Calu3 (cell line): ENCODE data around the gene TMEM258. TPM values are rescaled to one million over a fixed set of nuclear protein-coding genes. Genes with fewer than 3 reads are reported as not detected.
A peak's percentile ranks its signal among the peaks of the same experiment; 100 is the strongest.

ENCODE experiments used
- Bru-seq: library from RNA; stranded (reverse); fragments of 400-500 nt; gene quantifications from one replicate; lab custom pipeline; 2021; lab: Mats Ljungman, UMichigan
- BruChase-seq, 2 experiments: library from RNA; stranded (reverse); fragments of 400-500 nt; gene quantifications; one replicate each; lab custom pipeline; 2021; lab: Mats Ljungman, UMichigan
- BruUV-seq: library from RNA; stranded (reverse); fragments of 400-500 nt; replicated peaks from 2 replicates; lab custom pipeline; 2021; lab: Mats Ljungman, UMichigan
- CTCF ChIA-PET: fragments of 300-600 bp; sonication (Branson Sonifier 250); formaldehyde crosslinking; loops from one replicate; lab custom pipeline; 2022; ENCODE audit warnings: antibody characterized with exemption; lab: Charles Lee
- DNase-seq: peaks from one replicate; pipeline ENCODE4 v3.0.0; 2022
- H3K27ac Mint-ChIP-seq: one replicate; pipeline ENCODE4 v1.8.0; 2022; ENCODE audit warnings: mixed read lengths; ENCODE audit not compliant: unreplicated experiment
- H3K27me3 Mint-ChIP-seq: one replicate; pipeline ENCODE4 v1.8.0; 2022; ENCODE audit warnings: mixed read lengths; ENCODE audit not compliant: unreplicated experiment
- H3K36me3 Mint-ChIP-seq: one replicate; pipeline ENCODE4 v1.8.0; 2022; ENCODE audit warnings: mild to moderate bottlenecking, moderate library complexity, mixed read lengths; ENCODE audit not compliant: insufficient read depth, unreplicated experiment
- H3K4me1 Mint-ChIP-seq: one replicate; pipeline ENCODE4 v1.8.0; 2022; ENCODE audit warnings: mild to moderate bottlenecking, low read depth, mixed read lengths; ENCODE audit not compliant: unreplicated experiment
- H3K4me3 Mint-ChIP-seq: one replicate; pipeline ENCODE4 v1.8.0; 2022; ENCODE audit warnings: mild to moderate bottlenecking, low read depth, moderate library complexity, mixed read lengths; ENCODE audit not compliant: unreplicated experiment
- H3K9me3 Mint-ChIP-seq: one replicate; pipeline ENCODE4 v1.8.0; 2022; ENCODE audit warnings: low read depth, mixed read lengths; ENCODE audit not compliant: unreplicated experiment
- intact Hi-C: fragments of 100-400 bp; cut with micrococcal nuclease; formaldehyde crosslinking; loops from one replicate; pipeline ENCODE4 v1.10.0; 2022; ENCODE audit not compliant: unreplicated experiment
- long read RNA-seq: library from polyadenylated mRNA; stranded (forward); transcript quantifications from one replicate; pipeline ENCODE4 v2.0.0, GENCODE V29; 2022
- total RNA-seq: library from RNA; stranded (reverse); gene quantifications from 2 replicates; pipeline ENCODE4 v1.2.3, GENCODE V29; 2022
- TF ChIP-seq, protein P1 (sequence below): fragments of 200-600 bp; IDR thresholded peaks from one replicate; pipeline ENCODE4 v1.8.0; 2022; ENCODE audit warnings: antibody characterized with exemption; ENCODE audit not compliant: unreplicated experiment

Gene TMEM258
- total RNA-seq (140 and 146 TPM in 2 replicates), Bru-seq, nascent RNA (percentile 79 among the genes with signal in this experiment), BruChase-seq, experiment 1, labeled RNA remaining after a 6-hour chase (percentile 83 among the genes with signal in this experiment), BruChase-seq, experiment 2, labeled RNA remaining after a 2-hour chase (percentile 71 among the genes with signal in this experiment)
- long read RNA-seq, transcript TMEM258-204 (4 exons, 575 nt): major isoform, 574 of 627 reads
- long read RNA-seq, partial matches to known transcripts: 29 of 627 reads
- long read RNA-seq, other reads (novel, unspliced or antisense): 14 of 627 reads

DNA sequence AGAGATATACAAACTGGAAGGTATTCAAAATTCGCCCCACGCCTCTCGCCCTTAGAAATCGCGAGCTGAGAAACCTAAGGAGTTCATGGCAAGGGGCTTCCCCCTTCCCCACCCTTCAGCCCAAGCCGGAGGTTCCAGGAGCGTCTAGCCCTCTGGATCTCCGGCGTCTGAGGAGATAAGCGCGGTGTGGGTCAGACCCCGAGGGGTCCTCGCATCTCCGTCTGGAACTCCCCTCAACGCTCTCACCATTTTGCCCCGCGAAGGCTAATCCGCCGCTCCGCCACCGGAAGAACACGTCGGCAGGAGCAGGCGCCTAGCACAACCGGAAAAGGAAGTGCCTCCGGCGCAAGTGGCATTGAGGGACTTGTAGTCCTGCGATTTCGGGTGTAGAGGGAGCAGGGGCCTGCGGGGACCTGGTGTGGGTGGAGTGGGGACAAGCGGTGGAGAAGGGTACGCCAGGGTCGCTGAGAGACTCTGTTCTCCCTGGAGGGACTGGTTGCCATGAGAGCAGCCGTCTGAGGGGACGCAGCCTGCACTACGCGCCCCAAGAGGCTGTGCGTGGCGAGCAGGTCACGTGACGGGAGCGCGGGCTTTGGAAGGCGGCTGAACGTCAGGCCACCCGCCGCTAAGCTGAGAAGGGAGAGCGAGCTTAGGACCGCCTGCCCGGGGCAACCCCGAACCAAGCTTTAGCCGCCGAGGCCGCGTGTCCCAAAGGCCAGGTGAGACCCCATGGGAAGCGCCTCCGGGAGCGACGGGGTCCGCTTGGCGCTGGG lies at the start of gene TMEM258, which contains the start of gene FEN1:
Gene TMEM258 (minus strand): TSS at position 290 of the 773 bp plus-strand sequence. CDS start 41 bp downstream, at position 249.
Gene FEN1 (plus strand): TSS at position 602 of the 773 bp plus-strand sequence. CDS start 2,451 bp downstream, outside the sequence.
- intact Hi-C loops: loop anchor here (10.0 kb wide), 2 partner anchors 102 to 152 kb away; partner anchors contain the start of gene FADS3
- TF ChIP-seq, protein P1, sequence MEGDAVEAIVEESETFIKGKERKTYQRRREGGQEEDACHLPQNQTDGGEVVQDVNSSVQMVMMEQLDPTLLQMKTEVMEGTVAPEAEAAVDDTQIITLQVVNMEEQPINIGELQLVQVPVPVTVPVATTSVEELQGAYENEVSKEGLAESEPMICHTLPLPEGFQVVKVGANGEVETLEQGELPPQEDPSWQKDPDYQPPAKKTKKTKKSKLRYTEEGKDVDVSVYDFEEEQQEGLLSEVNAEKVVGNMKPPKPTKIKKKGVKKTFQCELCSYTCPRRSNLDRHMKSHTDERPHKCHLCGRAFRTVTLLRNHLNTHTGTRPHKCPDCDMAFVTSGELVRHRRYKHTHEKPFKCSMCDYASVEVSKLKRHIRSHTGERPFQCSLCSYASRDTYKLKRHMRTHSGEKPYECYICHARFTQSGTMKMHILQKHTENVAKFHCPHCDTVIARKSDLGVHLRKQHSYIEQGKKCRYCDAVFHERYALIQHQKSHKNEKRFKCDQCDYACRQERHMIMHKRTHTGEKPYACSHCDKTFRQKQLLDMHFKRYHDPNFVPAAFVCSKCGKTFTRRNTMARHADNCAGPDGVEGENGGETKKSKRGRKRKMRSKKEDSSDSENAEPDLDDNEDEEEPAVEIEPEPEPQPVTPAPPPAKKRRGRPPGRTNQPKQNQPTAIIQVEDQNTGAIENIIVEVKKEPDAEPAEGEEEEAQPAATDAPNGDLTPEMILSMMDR: no peak
- no peaks in the 10 kb centered on the region for H3K9me3 Mint-ChIP-seq
- no peaks in the 10 kb centered on the region for H3K27me3 Mint-ChIP-seq
- H3K36me3 Mint-ChIP-seq: peaks cover 68% of the 10 kb centered on the region
- peak within 1 kb of the TSS; percentile 93 for H3K4me3 Mint-ChIP-seq
- CTCF ChIA-PET: interaction anchor here (0.9 to 1.6 kb wide), 6 partner anchors 22 to 290 kb away, joined by 3 to 15 read pairs (median 4); partner anchors contain the start of gene FADS1
- H3K27ac Mint-ChIP-seq: peak within 1 kb of the TSS; percentile 99
- H3K4me1 Mint-ChIP-seq: peaks cover 36% of the 10 kb centered on the region
- peak; percentile 90 for DNase-seq
- no TSS peak for BruUV-seq

GRCh38 chr11:61841636-61842527 lies 49.5 kb upstream of the TMEM258 start:
- Mint-ChIP-seq H3K9me3 (no peaks in the 10 kb centered on the region), H3K36me3 (no peaks in the 10 kb centered on the region), H3K4me1 (no peaks in the 10 kb centered on the region), H3K27ac (no peak overlapping the region), H3K27me3 (peaks cover 16% of the 10 kb centered on the region), H3K4me3 (no peak overlapping the region)
- CTCF ChIA-PET: interaction anchor here (0.5 to 0.8 kb wide), 3 partner anchors 27 to 147 kb away, joined by 3 to 6 read pairs (median 4); no protein-coding TSS in a partner anchor
- no TSS peak for BruUV-seq
- TF ChIP-seq, protein P1: no peak
- intact Hi-C loops: no loop called here
- no peak for DNase-seq

DNA sequence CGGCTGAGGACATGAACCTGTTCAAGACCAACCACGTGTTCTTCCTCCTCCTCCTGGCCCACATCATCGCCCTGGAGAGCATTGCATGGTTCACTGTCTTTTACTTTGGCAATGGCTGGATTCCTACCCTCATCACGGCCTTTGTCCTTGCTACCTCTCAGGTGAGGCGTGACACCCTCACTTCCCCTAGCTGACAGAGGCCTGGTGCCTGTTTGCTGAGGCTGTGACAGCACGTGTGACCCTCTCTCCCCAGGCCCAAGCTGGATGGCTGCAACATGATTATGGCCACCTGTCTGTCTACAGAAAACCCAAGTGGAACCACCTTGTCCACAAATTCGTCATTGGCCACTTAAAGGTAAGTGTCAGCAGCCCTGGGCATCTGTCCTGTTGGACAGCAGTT lies 48.0 kb upstream of the TMEM258 start:
- intact Hi-C loops: no loop called here
- no peaks in the 10 kb centered on the region for H3K9me3 Mint-ChIP-seq
- CTCF ChIA-PET: interaction anchor here (0.5 kb wide), 2 partner anchors 74 to 106 kb away, joined by 3 to 4 read pairs; no protein-coding TSS in a partner anchor
- no TSS peak for BruUV-seq
- no peaks in the 10 kb centered on the region for H3K4me1 Mint-ChIP-seq
- peaks cover 24% of the 10 kb centered on the region for H3K27me3 Mint-ChIP-seq
- H3K36me3 Mint-ChIP-seq: no peaks in the 10 kb centered on the region
- TF ChIP-seq, protein P1: no peak
- no peak overlapping the region for H3K4me3 Mint-ChIP-seq
- no peak overlapping the region for H3K27ac Mint-ChIP-seq
- no peak for DNase-seq
